Activated CD4-positive, CD25-positive, alpha-beta regulatory T cell (primary cell): ENCODE measurements around the gene MACROD1.
"Not testable (repeated sequence)": the region's sequence is repeated elsewhere in the genome, so short reads cannot be mapped to it uniquely, and the experiment has no call there.

Experiments used
- DNase-seq, 4 experiments: peaks; one replicate each; lab custom pipeline; 2025; lab: John Stamatoyannopoulos, UW

MACROD1 gene

GRCh38 chr11:64057890-64058289, 108.0 kb downstream of the MACROD1 start:
- no peak for DNase-seq

GRCh38 chr11:64056861-64057260, 109.1 kb downstream of the MACROD1 start:
- DNase-seq, result no peak

GRCh38 chr11:64056213-64056785, 109.6 kb downstream of the MACROD1 start:
- DNase-seq, result no peak

GRCh38 chr11:64055077-64055476, 110.8 kb downstream of the MACROD1 start:
- no peak for DNase-seq

GRCh38 chr11:64053699-64054098, 112.2 kb downstream of the MACROD1 start:
- DNase-seq, result no peak

GRCh38 chr11:64052938-64053622, 112.8 kb downstream of the MACROD1 start:
- no peak for DNase-seq

GRCh38 chr11:64052436-64052835, 113.5 kb downstream of the MACROD1 start:
- no peak for DNase-seq

GRCh38 chr11:64051297-64051696, 114.6 kb downstream of the MACROD1 start:
- no peak for DNase-seq

GRCh38 chr11:64049509-64049908, 116.4 kb downstream of the MACROD1 start:
- no peak for DNase-seq

- DNase-seq, result no peak
Observed at GRCh38 chr11:64048042-64048854, 117.7 kb downstream of the MACROD1 start.

GRCh38 chr11:64047373-64047772, 118.5 kb downstream of the MACROD1 start:
- not testable (repeated sequence) for DNase-seq

- DNase-seq, result no peak
Observed at GRCh38 chr11:64045700-64046099, 120.2 kb downstream of the MACROD1 start.

- DNase-seq, result no peak
Observed at GRCh38 chr11:64044730-64045393, 121.1 kb downstream of the MACROD1 start.

GRCh38 chr11:64043545-64043944, 122.4 kb downstream of the MACROD1 start:
- DNase-seq, result no peak

GRCh38 chr11:64042301-64042700, 123.6 kb downstream of the MACROD1 start:
- DNase-seq, result no peak

GRCh38 chr11:64041846-64042245, 124.1 kb downstream of the MACROD1 start:
- DNase-seq, result no peak

- DNase-seq, result no peak
Observed at GRCh38 chr11:64040684-64041322, 125.1 kb downstream of the MACROD1 start.

- DNase-seq, result no peak
Observed at GRCh38 chr11:64039012-64039665, 126.8 kb downstream of the MACROD1 start.

- no peak for DNase-seq
Observed at GRCh38 chr11:64038500-64038899, 127.4 kb downstream of the MACROD1 start.

- no peak for DNase-seq
Observed at GRCh38 chr11:64037027-64037634, 128.8 kb downstream of the MACROD1 start.
